Right renal pelvis (tissue), 4 donors: ENCODE results near the gene MAPK8IP2. TPM values are rescaled to one million over a fixed set of nuclear protein-coding genes. Genes with fewer than 3 reads are reported as not detected.
A peak's percentile ranks its signal among the peaks of the same experiment; 100 is the strongest.
"Not testable (repeated sequence)": the region's sequence is repeated elsewhere in the genome, so short reads cannot be mapped to it uniquely, and the experiment has no call there.

Source experiments
- DNase-seq, 4 donors: peaks; one replicate each; pipeline ENCODE4 v3.0.0-alpha.2; 2013; ENCODE audit warnings: low read depth in 4 of 4, low spot score in 3 of 4, missing footprints in 1 of 4
- polyA plus RNA-seq, 4 donors: library from polyadenylated mRNA; unstranded; fragments of 120-200 nt; gene quantifications; one replicate each; pipeline ENCODE4 v1.2.1, GENCODE V29; 2013; ENCODE audit not compliant: insufficient read length in 4 of 4

The MAPK8IP2 gene
- polyA plus RNA-seq, 4 donors: 0.59 to 1.3 (median 0.63) TPM

DNA sequence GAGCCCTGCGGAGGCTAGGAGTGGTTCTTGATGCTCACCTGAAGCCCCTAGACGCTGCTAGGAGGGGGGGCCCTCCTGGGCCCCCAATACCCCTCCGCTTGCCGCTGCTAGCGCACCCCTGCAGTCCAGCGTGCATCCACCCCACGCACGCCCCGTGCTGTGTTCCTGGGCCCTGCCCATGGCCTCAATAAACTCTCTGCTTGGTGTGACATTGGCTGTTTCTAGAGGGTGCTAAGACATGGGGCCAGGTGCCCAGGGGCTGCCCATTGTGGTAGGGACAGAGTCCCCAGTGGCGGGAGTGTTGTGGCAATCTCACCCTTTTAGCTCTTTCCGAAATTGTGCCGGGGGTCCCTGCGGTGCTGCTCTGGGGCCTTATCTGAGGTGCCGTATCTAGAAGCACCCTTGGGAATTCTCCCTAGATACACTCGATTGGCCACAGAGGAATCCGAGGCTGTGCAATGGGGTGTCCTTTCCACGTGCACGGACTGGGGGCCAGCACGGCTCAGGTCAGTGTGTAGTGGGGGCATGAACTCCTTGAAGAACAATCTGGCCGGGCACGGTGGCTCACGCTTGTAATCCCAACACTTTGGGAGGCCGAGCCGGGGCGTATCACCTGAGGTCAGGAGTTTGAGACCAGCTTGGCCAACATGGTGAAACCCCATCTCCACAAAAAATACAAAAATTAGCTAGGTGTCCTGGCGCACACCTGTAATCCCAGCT is 10.9 kb downstream of the MAPK8IP2 start:
- no peak for DNase-seq

DNA sequence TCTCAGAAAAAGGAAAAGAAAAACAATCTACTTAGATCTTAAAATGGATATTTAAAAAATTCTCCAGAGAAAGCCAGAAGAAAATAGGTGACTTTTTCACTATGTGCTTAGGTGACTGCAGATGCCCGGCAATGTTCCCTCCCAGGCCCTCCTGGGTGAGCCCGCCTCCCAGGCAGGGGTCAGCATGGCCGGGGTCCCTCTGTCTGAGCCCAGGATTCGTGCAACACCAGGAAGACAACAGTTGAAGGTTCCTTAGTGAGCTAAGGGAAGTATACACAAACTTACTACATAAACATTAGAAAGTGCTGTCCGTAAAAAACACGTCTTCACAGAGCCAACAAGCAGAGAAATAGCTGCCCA is 11.6 kb downstream of the MAPK8IP2 start:
- no peak for DNase-seq

DNA sequence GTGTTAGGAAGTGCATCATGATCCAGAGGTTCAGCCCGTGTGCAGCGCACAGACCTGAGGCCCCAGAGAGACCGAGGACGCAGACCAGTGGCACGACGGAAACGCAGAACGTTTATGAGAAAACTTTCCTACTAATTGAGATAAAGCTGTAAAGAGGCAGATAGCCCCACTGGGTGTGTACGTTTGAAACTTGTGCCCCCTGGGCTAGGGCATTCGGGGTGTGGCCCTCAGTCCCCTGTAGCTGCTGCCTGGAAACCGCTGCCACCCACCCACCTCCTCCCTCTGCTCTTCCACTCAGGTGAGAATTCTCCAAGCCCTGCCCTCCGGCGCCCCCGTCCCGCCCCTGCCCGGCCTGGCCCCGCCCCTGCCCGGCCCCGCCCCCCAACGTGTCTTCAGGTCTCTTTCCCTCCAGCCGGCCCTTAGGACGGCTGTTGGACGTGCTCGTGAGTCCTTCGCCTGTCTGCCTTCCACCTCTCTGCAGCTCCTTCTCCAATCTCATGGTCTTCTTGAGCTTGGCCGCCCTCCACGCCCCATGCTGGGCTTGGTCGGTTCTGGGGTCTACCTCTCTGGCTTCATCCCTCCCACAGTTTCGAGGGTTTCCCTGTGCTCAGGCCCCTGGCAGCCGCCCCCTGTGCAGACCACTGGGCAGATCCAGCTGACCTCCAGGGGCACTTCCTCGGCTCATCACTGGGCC is 12.1 kb downstream of the MAPK8IP2 start:
- no peak for DNase-seq

DNA sequence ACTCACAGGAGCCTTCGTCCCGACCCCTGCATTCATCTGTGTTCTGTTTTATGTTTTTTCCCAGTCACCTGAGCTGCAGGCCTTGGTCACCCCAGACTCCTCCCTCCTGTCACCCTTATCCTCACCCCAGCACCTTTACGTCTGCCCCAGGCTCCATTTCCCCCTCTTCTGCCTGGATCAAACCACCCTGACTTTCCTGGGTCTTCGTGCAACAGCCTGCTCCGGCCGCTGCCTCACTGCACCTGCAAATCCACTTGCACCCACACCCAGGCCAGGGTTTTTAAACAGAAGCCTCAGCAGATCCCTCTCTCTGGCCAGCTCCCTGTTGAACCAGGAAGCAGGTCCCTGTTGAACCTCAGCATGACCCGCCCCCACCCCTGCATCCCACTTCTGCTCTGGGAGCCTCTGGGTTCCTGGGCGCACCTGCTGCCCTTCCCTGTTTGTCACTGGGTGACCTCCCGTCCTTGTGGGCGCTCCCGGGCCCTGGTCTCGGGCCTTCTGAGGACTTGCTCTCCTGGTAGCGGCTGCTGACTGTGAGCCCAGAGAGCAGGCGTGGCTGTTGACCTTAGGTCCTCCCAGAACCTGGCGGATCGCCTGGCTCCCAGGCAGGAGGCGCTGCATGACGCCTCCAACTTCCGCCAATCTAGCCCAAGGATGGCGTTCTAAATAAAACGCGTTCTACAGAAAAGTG is 12.8 kb downstream of the MAPK8IP2 start:
- no peak for DNase-seq

DNA sequence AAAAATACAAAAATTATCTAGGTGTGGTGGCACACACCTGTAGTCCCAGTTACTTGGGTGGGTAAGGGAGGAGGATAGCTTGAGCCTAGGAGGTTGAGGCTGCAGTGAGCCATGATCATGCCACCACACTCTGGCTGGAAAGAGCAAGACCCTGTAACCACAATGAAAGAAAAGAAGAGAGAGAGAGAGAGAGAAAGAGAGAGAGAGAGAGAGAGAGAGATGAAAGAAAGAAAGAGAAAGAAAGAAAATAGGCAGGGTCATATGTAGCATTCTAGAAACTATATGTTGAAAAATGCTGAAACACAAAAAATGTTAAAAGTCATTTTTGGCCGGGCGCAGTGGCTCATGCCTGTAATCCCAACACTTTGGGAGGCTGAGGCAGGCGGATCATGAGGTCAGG is 13.7 kb downstream of the MAPK8IP2 start:
- DNase-seq: not testable (repeated sequence)

DNA sequence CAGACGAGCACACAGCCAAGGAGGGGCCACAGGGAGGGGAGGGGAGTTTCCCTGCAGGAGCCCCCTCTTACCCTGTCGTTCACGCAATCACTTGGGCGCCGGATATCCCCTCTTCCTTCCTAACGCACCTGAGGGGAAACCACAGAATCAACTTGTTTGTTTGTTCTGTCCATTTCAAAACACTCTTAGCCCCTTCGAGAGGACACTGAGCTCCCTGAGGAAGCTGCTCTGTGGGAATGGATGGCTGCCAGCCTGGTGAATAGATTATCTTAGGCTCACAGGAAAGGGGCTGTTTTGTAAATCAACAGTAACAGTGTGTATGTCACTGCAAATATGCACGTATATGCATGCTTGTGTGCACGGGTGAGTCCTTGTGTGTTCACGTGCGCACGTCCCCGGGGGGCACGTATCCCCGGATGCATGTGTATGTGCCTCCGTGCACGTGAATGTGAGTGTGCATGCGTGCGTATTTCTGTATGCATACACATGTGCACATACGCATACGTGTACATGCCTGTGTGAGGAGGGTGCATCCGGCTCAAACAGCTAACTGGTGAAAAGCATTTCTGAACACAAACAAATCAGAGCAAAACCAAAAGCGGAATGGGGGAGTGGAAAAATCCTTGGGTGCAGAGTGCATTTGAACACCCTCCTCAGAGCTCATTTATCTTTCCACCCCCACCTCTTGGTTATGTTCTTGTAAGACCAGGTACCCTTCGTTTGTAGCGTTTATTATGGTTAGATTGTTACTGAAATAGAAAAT is 20.2 kb downstream of the MAPK8IP2 start:
- peak in 2 of 4 donors; percentile 67 to 74 for DNase-seq

DNA sequence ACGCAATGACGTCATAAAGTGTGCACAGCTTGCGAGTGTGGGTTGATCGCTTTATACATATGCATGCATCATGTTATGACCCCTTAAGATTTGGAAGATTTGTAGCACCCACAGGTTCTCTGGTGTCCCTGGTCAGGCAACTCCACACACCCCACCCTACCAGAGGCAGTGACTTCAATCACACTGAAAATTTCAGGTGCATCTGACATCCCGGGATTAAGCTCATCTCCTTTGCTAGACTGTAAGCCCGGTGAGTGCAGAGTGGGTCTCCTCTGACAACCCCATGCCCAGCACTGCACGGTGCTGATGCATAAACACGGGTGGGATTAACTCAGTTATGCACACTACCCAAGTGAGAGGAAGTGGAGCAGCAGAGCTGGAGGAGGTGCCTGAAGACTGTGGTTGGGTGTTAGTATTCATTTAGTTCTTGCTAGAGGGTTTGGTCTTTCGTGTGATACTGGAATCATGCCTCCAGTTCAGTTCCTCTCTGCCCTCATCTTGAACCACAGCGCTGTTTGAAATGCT is 20.8 kb downstream of the MAPK8IP2 start:
- no peak for DNase-seq

DNA sequence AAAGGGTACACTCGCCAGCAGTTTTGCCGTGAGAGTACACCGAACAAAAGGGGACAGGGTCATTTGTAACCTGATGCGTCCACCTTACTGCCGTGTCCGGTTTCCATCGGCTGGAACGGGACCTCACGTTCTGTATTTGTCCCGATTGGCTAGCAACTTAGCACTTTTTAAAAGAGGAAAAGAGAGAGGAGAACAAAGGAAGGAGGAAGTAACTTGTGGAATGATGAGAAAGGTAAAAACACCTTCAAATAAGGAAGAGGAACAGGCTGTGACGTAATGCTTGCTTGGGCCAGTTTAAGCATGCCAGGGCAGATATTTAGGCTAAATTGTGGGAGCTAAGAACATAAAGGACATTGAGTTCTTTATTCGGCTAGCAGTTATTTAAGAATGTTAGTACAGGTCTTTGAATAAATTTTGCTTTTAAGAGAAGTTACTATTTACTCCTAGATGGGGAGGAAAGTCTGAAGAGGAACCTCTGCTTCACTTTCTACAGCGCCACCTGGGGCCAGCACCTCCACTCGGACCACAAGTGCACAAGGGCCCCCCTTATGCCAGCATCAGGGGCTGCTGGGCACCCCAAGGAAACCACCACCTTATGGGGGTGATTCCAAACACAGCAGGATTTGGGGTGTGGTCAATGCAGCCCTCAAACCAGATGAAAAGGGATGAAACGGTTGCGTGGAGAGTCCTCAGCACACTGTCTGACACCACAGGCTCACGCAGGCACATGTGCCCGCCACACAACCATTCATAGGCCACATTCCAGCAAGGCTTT is 21.5 kb downstream of the MAPK8IP2 start:
- DNase-seq: no peak

DNA sequence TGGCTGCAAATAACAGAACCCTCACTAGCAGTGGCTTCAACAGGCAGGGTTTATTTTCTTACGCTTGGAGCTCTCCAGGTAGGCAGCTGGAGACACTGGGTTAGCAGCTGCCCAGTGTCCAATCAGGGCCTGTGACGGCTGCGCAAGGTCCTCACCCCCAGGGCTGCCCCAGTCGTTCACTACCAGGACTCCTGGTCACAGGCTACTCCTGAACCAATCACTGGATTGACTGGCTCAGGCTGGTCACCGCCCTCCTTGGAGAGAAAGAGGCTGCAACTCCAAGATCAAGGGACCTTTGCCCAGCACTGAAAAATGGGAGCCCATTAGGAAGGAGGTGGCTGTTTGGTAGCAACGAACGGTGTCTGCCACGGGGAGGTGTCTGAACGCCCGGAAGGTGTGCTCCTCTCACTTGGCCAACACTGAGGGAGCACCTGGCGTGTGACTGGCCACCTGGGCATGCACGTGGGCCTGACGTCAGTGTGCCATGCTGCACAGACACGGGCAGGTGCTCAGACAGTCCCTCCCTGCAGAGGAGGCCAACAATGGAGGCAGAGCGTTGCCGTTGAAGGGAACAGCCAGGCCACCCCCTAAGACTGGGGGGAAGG is 22.2 kb downstream of the MAPK8IP2 start:
- DNase-seq: no peak

DNA sequence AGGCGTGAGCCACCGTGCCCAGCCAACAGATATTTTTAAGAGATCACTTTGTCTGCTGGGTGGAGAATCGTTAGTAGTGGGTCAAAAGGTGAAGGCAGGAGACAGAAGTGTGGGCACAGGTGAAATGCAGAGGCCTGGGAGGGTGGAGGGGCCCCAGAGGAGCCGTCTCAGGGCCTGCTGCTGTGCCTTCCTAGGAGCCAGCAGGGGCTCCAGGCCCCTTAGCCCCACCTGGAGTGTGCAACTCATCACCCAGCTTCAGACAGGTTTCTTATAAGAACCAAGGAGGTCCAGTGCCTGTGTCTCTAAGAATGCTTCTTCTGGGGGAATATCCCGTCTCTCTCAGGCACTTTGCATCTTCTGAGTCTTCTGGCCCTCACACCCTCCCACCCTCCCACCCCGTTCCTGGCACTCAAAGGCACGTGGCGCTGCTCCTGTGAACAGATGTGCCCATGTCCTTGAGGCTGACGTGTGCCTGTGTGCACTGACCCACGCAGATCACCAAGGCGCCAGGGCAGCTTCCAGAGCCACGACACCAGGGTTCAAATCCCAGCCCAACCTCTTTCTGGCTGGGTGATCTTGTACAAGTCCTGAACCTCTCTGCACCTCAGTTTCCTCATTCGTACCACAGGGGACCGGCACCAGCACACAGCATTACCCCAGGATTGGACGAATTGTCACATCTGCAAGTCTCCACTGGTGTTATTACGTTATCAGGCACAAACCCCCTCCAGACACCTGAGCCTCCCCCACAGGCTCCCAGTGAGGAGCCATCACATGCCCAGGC is 23.9 kb downstream of the MAPK8IP2 start:
- no peak for DNase-seq

DNA sequence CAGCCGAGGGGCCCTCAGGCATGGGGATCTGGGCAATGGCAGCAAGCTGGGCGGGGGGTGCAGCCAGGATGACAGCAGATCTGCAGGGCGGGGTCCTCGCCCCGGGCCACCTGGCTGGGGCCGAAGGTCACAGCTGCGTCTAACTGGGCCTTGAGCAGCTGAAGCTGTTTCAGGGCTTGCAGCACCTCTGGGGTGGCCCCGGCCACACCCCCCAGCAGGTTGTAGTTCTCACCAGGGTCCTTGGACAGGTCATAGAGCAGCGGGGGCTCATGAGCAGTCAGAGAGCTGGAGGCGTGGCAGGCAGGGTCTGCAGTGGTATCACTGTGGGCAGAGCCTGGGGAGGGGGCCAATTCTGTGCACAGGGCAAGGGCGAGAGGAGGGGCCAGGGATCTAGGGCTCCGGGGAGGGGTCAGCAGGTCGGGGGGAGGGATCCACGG is 24.6 kb downstream of the MAPK8IP2 start:
- DNase-seq: no peak

DNA sequence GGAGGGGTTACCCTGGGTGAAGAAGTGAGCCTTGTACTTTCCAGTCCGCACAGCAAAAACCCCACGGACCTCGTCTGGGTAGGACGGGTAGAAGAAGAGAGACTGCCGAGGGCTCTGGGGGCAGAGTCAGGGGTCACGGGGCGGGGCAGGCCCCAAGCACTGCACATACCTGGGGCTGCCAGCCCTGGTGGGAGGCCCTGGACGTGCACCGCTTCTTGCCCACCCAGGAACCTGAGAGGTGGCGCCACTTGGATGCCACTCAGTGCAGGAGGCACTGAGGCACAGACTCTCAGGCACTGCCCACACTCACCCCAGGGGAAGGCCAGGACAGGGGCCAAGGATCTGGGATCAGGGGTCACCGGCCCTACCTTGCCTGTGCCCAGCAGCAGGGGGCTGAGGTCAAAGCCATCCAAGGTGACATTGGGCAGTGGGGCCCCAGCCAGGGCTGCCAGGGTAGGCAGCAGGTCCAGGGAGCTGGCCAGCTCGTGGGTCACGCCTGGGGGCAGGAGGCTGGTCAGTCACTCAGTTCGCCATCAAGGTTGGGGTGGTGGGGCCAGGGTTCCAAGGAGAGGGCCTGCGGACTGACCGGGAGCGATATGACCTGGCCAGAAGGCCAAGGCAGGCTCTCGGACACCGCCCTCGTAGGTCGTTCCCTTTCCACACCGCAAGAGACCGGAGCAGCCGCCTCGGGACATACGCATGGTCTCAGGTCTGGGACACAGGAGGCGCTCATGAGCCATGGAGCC is 25.1 kb downstream of the MAPK8IP2 start:
- no peak for DNase-seq

DNA sequence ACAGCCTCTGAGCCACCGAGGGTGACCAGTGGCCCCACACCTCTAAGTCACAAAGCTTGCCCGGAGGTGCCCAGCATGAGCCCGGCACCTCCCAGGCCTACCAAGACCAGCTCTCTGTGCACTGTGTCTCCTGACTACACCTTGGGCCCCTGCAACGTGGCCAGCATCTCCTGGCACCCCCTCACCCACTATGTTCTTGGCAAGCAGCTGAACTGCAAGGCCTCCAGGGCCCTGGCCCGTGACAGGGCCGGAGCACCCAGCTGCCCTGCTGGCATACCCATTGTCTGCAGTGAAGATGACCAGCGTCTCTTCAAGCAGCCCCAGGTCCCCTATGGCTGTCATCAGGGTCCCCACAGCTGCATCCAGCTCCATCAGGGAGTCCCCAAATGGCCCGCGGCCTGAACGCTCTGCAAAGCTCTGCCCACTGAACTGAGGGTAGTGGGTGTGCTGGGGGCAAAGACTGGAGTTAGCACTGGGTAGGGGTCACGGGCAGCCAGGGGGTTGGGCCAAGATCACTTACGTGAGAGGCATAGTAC is 25.8 kb downstream of the MAPK8IP2 start:
- DNase-seq: no peak

DNA sequence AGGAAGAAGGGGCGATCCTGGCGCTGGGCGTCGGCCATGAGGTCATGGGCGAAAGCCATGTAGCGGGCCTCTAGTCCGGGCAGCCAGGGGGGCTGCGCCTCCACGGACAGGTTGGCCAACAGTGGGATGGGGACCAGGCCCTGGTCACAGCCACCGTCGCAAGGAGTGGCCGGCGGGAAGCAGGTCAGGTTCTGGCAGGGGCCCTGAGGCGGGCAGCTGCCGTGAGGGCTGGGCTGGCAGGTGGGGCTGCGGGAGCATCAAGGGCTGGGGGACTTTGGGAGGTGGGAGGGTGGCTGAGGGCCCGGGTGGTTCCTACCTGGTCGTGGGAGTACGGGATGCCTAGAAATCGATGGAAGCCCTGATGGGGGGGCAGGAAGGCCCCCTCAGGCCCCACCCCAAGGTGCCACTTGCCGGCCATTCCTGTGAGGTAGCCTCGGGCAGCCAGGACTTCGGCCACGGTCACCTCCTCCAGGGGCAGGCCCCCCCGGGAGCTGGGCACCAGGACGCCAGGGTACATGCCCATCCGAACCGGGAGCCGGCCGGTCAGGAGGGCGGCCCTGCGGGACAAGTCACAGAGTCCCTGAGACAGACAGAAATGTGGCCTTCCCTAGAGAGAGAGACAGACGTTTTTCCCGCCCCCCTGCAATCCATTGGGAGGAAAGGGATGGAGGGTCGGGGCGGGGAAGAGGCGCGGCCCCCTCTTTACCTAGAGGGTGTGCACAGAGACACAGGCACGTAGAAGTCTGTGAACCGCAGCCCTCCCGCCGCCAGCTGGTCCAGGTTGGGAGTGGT is 26.5 kb downstream of the MAPK8IP2 start:
- no peak for DNase-seq

DNA sequence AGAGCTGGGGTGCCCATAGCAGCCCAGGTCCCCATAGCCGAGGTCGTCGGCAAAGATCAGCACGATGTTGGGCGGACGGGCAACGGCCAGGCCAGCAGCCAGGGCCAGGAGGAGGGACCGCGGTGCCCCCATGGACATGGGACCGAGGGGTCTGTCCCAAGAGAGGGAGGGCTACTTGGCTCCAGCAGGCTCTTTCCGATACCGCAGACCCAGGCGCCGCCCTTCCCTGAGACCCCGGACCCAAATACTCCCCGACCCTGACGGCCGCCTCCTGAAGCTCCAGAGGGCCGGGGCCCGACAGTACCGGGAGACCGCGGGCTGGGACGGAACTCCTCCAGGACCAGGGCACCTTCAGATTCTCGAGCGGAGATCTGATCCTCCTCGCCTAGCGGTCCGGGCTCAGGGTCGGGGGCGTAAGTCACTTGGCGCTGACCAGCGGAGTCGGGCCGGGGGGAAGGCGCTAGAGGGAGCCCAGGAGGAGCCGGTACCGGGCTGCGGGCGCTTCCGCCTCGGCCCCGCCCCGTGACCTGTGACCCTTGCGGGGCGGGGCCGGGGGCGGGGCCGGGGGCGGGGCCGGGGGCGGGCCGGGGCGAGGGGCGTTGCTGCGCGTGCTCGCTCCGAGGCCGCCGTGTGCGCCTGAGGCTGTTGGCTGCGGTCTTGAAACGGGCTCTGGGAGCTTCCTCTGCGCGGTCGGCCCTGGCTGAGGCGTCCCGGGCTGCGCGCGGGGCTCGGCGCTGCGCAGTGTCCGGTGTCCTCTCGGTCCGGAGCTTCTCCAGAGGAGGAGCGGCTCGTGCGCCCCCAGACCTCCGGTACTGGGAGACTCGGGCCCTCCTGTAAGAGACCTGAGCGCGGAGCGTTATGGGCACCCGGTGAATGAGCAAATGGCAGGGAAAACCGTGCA is 27.3 kb downstream of the MAPK8IP2 start, which contains the start of gene ARSA:
ARSA (minus strand) TSS at position 511 of the 901 bp plus-strand sequence; CDS start at position 138, 373 bp downstream.
- peak in 3 of 4 donors; percentile 61 to 63 (median 62) for DNase-seq
